K562 (cell line): ENCODE results near the gene PANX1. TPM values are rescaled to one million over a fixed set of nuclear protein-coding genes. Genes with fewer than 3 reads are reported as not detected.

Source experiments
- ATAC-seq: fragments of 200-7000 bp; cut with Tn5 transposase; 3 replicates; pipeline ENCODE4 v1.9.1; 2020; ENCODE audit warnings: moderate library complexity
- BruUV-seq: library from RNA; stranded (reverse); fragments of 400-500 nt; replicated peaks from 2 replicates; lab custom pipeline; 2021; lab: Mats Ljungman, UMichigan
- CTCF ChIA-PET: fragments of 300-600 bp; formaldehyde crosslinking; extraction: SDS; loops from one replicate; lab custom pipeline; 2021; ENCODE audit warnings: low intra/inter-chr PET ratio; lab: Yijun Ruan, JAX
- POLR2A ChIA-PET: fragments of 300-600, 350-650 bp; sonication (Branson Sonifier 250); formaldehyde crosslinking; extraction: SDS; loops from one replicate; lab custom pipeline; 2021; ENCODE audit warnings: antibody characterized with exemption, inconsistent platforms; lab: Yijun Ruan, JAX
- DNase-seq, 4 experiments: peaks; one replicate each; pipeline versions ENCODE4 v3.0.0 to v3.0.0-alpha.2; 2011 to 2018; ENCODE audit warnings: low spot score in 3 of 4, mixed read lengths in 3 of 4; ENCODE audit errors: extremely low read depth in 1 of 4
- FAIRE-seq: peaks from 2 replicates; lab custom pipeline; 2011; peaks lifted over from hg19 to GRCh38; lab: Jason Lieb, UNC
- H2AFZ ChIP-seq: 2 replicates; pipeline ENCODE4 v1.6.0; 2011; ENCODE audit warnings: low read depth, low read length, control low read depth, inconsistent platforms
- H3K27ac ChIP-seq: fragments of 200-600 bp; 3 replicates; pipeline ENCODE4 v1.8.0; 2011; ENCODE audit warnings: low read depth, mild to moderate bottlenecking, control low read depth, inconsistent platforms, low read length, moderate library complexity, mixed read lengths; ENCODE audit errors: extremely low read depth
- H3K27me3 ChIP-seq, 2 experiments: fragments of 300-600 bp in 1 of 2; 2 replicates in 1 of 2; 3 replicates in 1 of 2; pipeline versions ENCODE4 v1.6.0 to v1.8.0; 2011; ENCODE audit warnings: inconsistent platforms in 2 of 2, low read length in 2 of 2, mild to moderate bottlenecking in 1 of 2, mixed read lengths in 1 of 2, moderate library complexity in 1 of 2; ENCODE audit not compliant: control insufficient read depth in 2 of 2, insufficient read depth in 2 of 2
- H3K36me3 ChIP-seq: fragments of 300-600 bp; 3 replicates; pipeline ENCODE4 v1.8.0; 2011; ENCODE audit warnings: mild to moderate bottlenecking, low read length, inconsistent platforms; ENCODE audit not compliant: control insufficient read depth, insufficient read depth
- H3K4me1 ChIP-seq, 2 experiments: fragments of 200-600 bp in 1 of 2; replicated peaks in 1 of 2; 2 replicates in 1 of 2; 3 replicates in 1 of 2; pipeline versions ENCODE4 v1.5.1 to v1.8.0; 2011; ENCODE audit warnings: inconsistent platforms in 2 of 2, low read length in 2 of 2, mild to moderate bottlenecking in 1 of 2, mixed read lengths in 1 of 2, moderate library complexity in 1 of 2; ENCODE audit not compliant: control insufficient read depth in 2 of 2, insufficient read depth in 2 of 2
- H3K4me2 ChIP-seq: 2 replicates; pipeline ENCODE4 v1.6.1; 2011; ENCODE audit warnings: low read length, control low read depth, inconsistent platforms, mixed read lengths; ENCODE audit not compliant: insufficient read depth
- H3K4me3 ChIP-seq: fragments of 200-600 bp; sonication (generic), shearing (Covaris generic); 2 replicates; pipeline ENCODE4 v1.5.1; 2016; ENCODE audit warnings: control low read depth, inconsistent platforms
- H3K79me2 ChIP-seq: fragments of 200-600 bp; 3 replicates; pipeline ENCODE4 v1.8.0; 2011; ENCODE audit warnings: low read length, inconsistent platforms; ENCODE audit not compliant: control insufficient read depth, insufficient read depth
- H3K9ac ChIP-seq, 2 experiments: 2 replicates each; pipeline versions ENCODE4 v1.6.0 to v1.6.1; 2011; ENCODE audit warnings: low read depth in 2 of 2, low read length in 2 of 2, control low read depth in 1 of 2, inconsistent platforms in 1 of 2, mild to moderate bottlenecking in 1 of 2, mixed read lengths in 1 of 2; ENCODE audit not compliant: insufficient read depth in 1 of 2
- H3K9me1 ChIP-seq: one replicate; pipeline ENCODE4 v1.6.0; 2011; ENCODE audit warnings: inconsistent platforms, mild to moderate bottlenecking, low read length, moderate library complexity; ENCODE audit not compliant: control insufficient read depth, insufficient read depth
- H3K9me3 ChIP-seq: replicated peaks from 2 replicates; pipeline ENCODE4 v1.5.1; 2011; ENCODE audit warnings: low read depth, low read length, inconsistent platforms; ENCODE audit not compliant: control insufficient read depth, insufficient read depth
- H4K20me1 ChIP-seq: replicated peaks from 2 replicates; pipeline ENCODE4 v1.6.1; 2011; ENCODE audit warnings: low read length, inconsistent platforms, mixed read lengths; ENCODE audit not compliant: control insufficient read depth, insufficient read depth
- FOXJ2 ChIP-seq: fragments of 200-800 bp; sonication (Bioruptor generic); IDR thresholded peaks from 2 replicates; pipeline ENCODE4 v1.6.1; 2016; ENCODE audit warnings: missing genetic modification characterization, missing compliant biosample characterization
- FOXO4 ChIP-seq: fragments of 450-650 bp; formaldehyde crosslinking; IDR thresholded peaks from 2 replicates; pipeline ENCODE4 v1.4.0; 2020; ENCODE audit warnings: mild to moderate bottlenecking, moderate library complexity
- MXD1 ChIP-seq: fragments of 250-450 bp; sonication (Bioruptor Pico); IDR thresholded peaks from 2 replicates; pipeline ENCODE4 v1.8.0; 2021; ENCODE audit warnings: borderline replicate concordance, mild to moderate bottlenecking, moderate library complexity; ENCODE audit not compliant: poor library complexity, severe bottlenecking
- NFXL1 ChIP-seq: fragments of 450-650 bp; formaldehyde crosslinking; IDR thresholded peaks from 2 replicates; pipeline ENCODE4 v1.4.0; 2021; ENCODE audit warnings: mild to moderate bottlenecking
- RFX7 ChIP-seq: fragments of 250-450 bp; sonication (Bioruptor Pico); IDR thresholded peaks from 2 replicates; pipeline ENCODE4 v1.5.1; 2021; ENCODE audit warnings: mild to moderate bottlenecking
- UBTF ChIP-seq, 2 experiments: IDR thresholded peaks; 2 replicates each; pipeline ENCODE4 v1.6.1; 2012; ENCODE audit warnings: improper control_type of control experiment in 2 of 2, low read depth in 2 of 2, low read length in 2 of 2, borderline replicate concordance in 1 of 2
- ZBTB40 ChIP-seq, 2 experiments: fragments of 450-650 bp in 1 of 2; sonication (generic) in 1 of 2; formaldehyde crosslinking in 1 of 2; IDR thresholded peaks; 2 replicates each; pipeline versions ENCODE4 v1.7.1 to v1.9.0; 2016 to 2022; ENCODE audit warnings: inconsistent platforms in 1 of 2, mild to moderate bottlenecking in 1 of 2, missing genetic modification reagents in 1 of 2
- ZNF124 ChIP-seq: sonication (generic); formaldehyde crosslinking; IDR thresholded peaks from 2 replicates; pipeline ENCODE4 v1.8.1; 2022; ENCODE audit warnings: missing genetic modification reagents
- WGBS: fragments of 100-300 bp; shearing (Covaris generic); methylation state at CpG from one replicate; pipeline ENCODE4 v1.1.6; 2016; ENCODE audit warnings: low coverage, mixed read lengths; ENCODE audit not compliant: insufficient coverage; ENCODE audit errors: missing lambda C conversion rate; 5-methylcytosine and 5-hydroxymethylcytosine counted together
- in situ Hi-C: fragments of 300-500 bp; cut with MboI; formaldehyde crosslinking; loops from 4 replicates; pipeline ENCODE4 v1.15.0; 2018; ENCODE audit warnings: inconsistent platforms, mixed read lengths
- intact Hi-C: fragments of 100-400 bp; cut with micrococcal nuclease; formaldehyde crosslinking; loops from 2 replicates; pipeline ENCODE4 v1.14.2; 2022
- polyA plus RNA-seq, 8 experiments: library from polyadenylated mRNA; depleted of rRNA in 4 of 8; stranded (reverse) in 5 of 8; unstranded in 3 of 8; fragments of >200 nt; fragmentation: Nextera tagmentation in 2 of 8; fragmentation: Illumina TruSeq in 1 of 8; extraction: Ambion mirVana in 2 of 8; extraction: Trizol in 1 of 8; gene quantifications; 2 replicates each; pipeline versions ENCODE4 v1.2.1 to v1.2.3, GENCODE V29; 2011 to 2014; ENCODE audit warnings: inconsistent platforms in 1 of 8, missing spikeins in 1 of 8
- total RNA-seq, 7 experiments: library from RNA; depleted of rRNA in 6 of 7; stranded (reverse); fragments of >200 nt in 6 of 7; fragmentation: Illumina TruSeq in 2 of 7; extraction: Trizol in 2 of 7; gene quantifications; 2 replicates each; pipeline versions ENCODE4 v1.2.1 to v1.2.3, GENCODE V29; 2011 to 2021; ENCODE audit warnings: low replicate concordance in 1 of 7

PANX1 gene
- total and polyA plus RNA-seq, 9 of the 15 experiments (the other 6 are each of a cell fraction or from before 2014, with no cell fraction given) = 1.9 to 14.8 (median 10.1) TPM

- no TSS peak for BruUV-seq
- Histone ChIP-seq H3K36me3 (no peaks in the 10 kb centered on the region), H3K9me3 (no peaks in the 10 kb centered on the region), H3K27ac (no peak overlapping the region), H3K79me2 (no peaks in the 10 kb centered on the region), H3K9ac (no peak overlapping the region), H4K20me1 (no peaks in the 10 kb centered on the region), H3K4me3 (no peak overlapping the region), H3K9me1 (no peaks in the 10 kb centered on the region), H3K4me2 (no peak overlapping the region), H3K27me3 (no peaks in the 10 kb centered on the region), H3K4me1 (no peaks in the 10 kb centered on the region; a peak in 1 of 5 replicates), H2AFZ (no peak overlapping the region)
- DNase-seq = no peak
- no peak for ATAC-seq
- ChIA-PET CTCF (no interaction called here), POLR2A (no interaction called here)
- FAIRE-seq = no peak
- 0% methylated on average over 1 of the region's 1 CpG for WGBS
- in situ Hi-C loops = no loop called here
- intact Hi-C loops = no loop called here
- TF ChIP-seq FOXJ2 (tag) = no peak
- TF ChIP-seq RFX7 (CRISPR knock-in tag) = no peak
- no peak for TF ChIP-seq NFXL1 (CRISPR knock-in tag)
- no peak for TF ChIP-seq UBTF (IDR thresholded peaks at IDR 0.05; ENCODE audit: borderline replicate concordance in 1 of 2, low read depth in 2 of 2, low read length in 2 of 2)
- no peak for TF ChIP-seq MXD1 (CRISPR knock-in tag)
- TF ChIP-seq ZNF124 (CRISPR knock-in tag) = no peak
- TF ChIP-seq FOXO4 = no peak
- TF ChIP-seq ZBTB40 (IDR thresholded peaks at IDR 0.05) = no peak
- TF ChIP-seq ZBTB40 (CRISPR knock-in tag; IDR thresholded peaks at IDR 0.05) = no peak
Observed at GRCh38 chr11:94103471-94103870, 25.2 kb upstream of the PANX1 start.
